ENCODE data around the gene DNAH7. TPM values are rescaled to one million over a fixed set of nuclear protein-coding genes. Genes with fewer than 3 reads are reported as not detected.

DNAH7 gene
- total and polyA plus RNA-seq, 10 of the 15 experiments (the other 5 are each of a cell fraction or from before 2014, with no cell fraction given) = 0.05 to 0.61 (median 0.16) TPM

- Histone ChIP-seq H2AFZ (ENCODE audit: control insufficient read depth, low read depth, low read length) (no peak overlapping the region), H3K36me3 (ENCODE audit: control insufficient read depth in 2 of 2, insufficient read depth in 2 of 2, low read length in 1 of 2) (no peaks in the 10 kb centered on the region), H3K4me2 (ENCODE audit: control insufficient read depth, insufficient read depth) (no peak overlapping the region), H3K27me3 (replicated peaks in 1 of 2; ENCODE audit: control insufficient read depth in 2 of 2, insufficient read depth in 2 of 2, low read length in 1 of 2) (no peaks in the 10 kb centered on the region), H3K4me3 (no peak overlapping the region), H3K79me2 (ENCODE audit: control insufficient read depth, insufficient read depth, low read length) (no peaks in the 10 kb centered on the region), H3K27ac (ENCODE audit: control insufficient read depth, insufficient read depth) (no peak overlapping the region), H4K20me1 (ENCODE audit: control insufficient read depth, insufficient read depth) (no peaks in the 10 kb centered on the region), H3K4me1 (ENCODE audit: control insufficient read depth, insufficient read depth, low read length) (no peaks in the 10 kb centered on the region), H3K9ac (ENCODE audit: control insufficient read depth, insufficient read depth, low read length) (no peak overlapping the region), H3K9me3 (replicated peaks; ENCODE audit: control insufficient read depth, insufficient read depth, low read length) (no peaks in the 10 kb centered on the region)
- intact Hi-C loops (cut with micrococcal nuclease; ENCODE audit: unreplicated experiment) = no loop called here
- no peak for ATAC-seq
- BruUV-seq (replicated peaks) = no TSS peak
- DNase-seq (ENCODE audit: low read depth, low spot score) = no peak
- in situ Hi-C loops (cut with MboI) = no loop called here
- 30% methylated on average over 5 of the region's 5 CpGs for WGBS (ENCODE audit: insufficient coverage, insufficient replicate concordance, low lambda C conversion rate, missing lambda C conversion rate)
- POLR2A ChIA-PET = no interaction called here
- RAD21 ChIA-PET (ENCODE audit: unreplicated experiment) = no interaction called here
- no peak for FAIRE-seq
- CTCF ChIA-PET = no interaction called here
- TF ChIP-seq JUND (IDR thresholded peaks at IDR 0.05; ENCODE audit: low read depth, low read length) (no peak), ZSCAN29 (IDR thresholded peaks at IDR 0.05) (no peak), HDAC6 (IDR thresholded peaks at IDR 0.05; ENCODE audit: unreplicated experiment) (no peak), GABPA (IDR thresholded peaks at IDR 0.05; ENCODE audit: low read depth) (no peak), GATAD2B (conservative IDR thresholded peaks at IDR 0.05; ENCODE audit: low read depth) (no peak), RELB (IDR thresholded peaks at IDR 0.05; ENCODE audit: low read depth) (no peak)
- SMC1A ChIA-PET (ENCODE audit: uncharacterized antibody, unreplicated experiment) = interaction anchor here (0.8 kb wide), 1 partner anchor 17 kb away, joined by 3 read pairs; no protein-coding TSS in a partner anchor
These were observed 247.1 kb downstream of the DNAH7 start for GRCh38 chr2:195821566-195821932.
